Measurements from ENCODE around the gene CCL19. TPM values are rescaled to one million over a fixed set of nuclear protein-coding genes. Genes with fewer than 3 reads are reported as not detected.
A peak's percentile ranks its signal among the peaks of the same experiment; 100 is the strongest.

CCL19 gene
- total RNA-seq, 1 donor from 2014 or later = not detected

- Histone ChIP-seq H3K79me2 (ENCODE audit: low read depth) (peaks cover 10% of the 10 kb centered on the region), H3K9me3 (ENCODE audit: low read depth) (no peaks in the 10 kb centered on the region), H3K36me3 (no peaks in the 10 kb centered on the region), H2AFZ (replicated peaks) (no peak overlapping the region), H3K4me3 (no peak overlapping the region), H3K9ac (no peak overlapping the region), H3F3A (ENCODE audit: low read depth) (peaks cover 19% of the 10 kb centered on the region), H3K27me3 (no peaks in the 10 kb centered on the region), H3K27ac (no peak overlapping the region), H3K4me1 (peaks cover 29% of the 10 kb centered on the region), H3K4me2 (peak overlapping the region; percentile 81), H4K20me1 (ENCODE audit: low read depth) (peaks cover 1% of the 10 kb centered on the region)
- H3K4me3 Mint-ChIP-seq = peak overlapping the region; percentile 85
- H3K4me1 Mint-ChIP-seq = peaks cover 57% of the 10 kb centered on the region
- no peak for TF ChIP-seq EZH2 (IDR thresholded peaks at IDR 0.05)
- no peak for TF ChIP-seq CTCF (IDR thresholded peaks at IDR 0.05)
- no peak for TF ChIP-seq EZH2phosphoT487 (IDR thresholded peaks at IDR 0.05)
- no peaks in the 10 kb centered on the region for H3K9me3 Mint-ChIP-seq
- H3K27me3 Mint-ChIP-seq (ENCODE audit: insufficient read depth, low read depth) = peaks cover 9% of the 10 kb centered on the region
- peaks cover 13% of the 10 kb centered on the region for H3K36me3 Mint-ChIP-seq
- peak overlapping the region; percentile 52 for H3K27ac Mint-ChIP-seq
- no peak for DNase-seq (ENCODE audit: low spot score)
Observed at GRCh38 chr9:34652602-34653000, 38.5 kb downstream of the CCL19 start.

- H3K4me1 ChIP-seq = peaks cover 34% of the 10 kb centered on the region
- peaks cover 9% of the 10 kb centered on the region for H3K27me3 Mint-ChIP-seq (ENCODE audit: insufficient read depth, low read depth)
- H2AFZ ChIP-seq (replicated peaks) = no peak within 1 kb of the TSS
Observed at GRCh38 chr9:34651876-34652601, 39.0 kb downstream of the CCL19 start, which contains the start of gene IL11RA. TSS of gene IL11RA (plus strand) at chr9:34652185. CDS start at chr9:34655218, 3,033 bp downstream.

GRCh38 chr9:34651321-34651720, 39.8 kb downstream of the CCL19 start:
- Mint-ChIP-seq H3K4me3 (peak overlapping the region; percentile 85), H3K4me1 (peaks cover 66% of the 10 kb centered on the region), H3K27ac (peak overlapping the region; percentile 96), H3K36me3 (peaks cover 13% of the 10 kb centered on the region), H3K9me3 (no peaks in the 10 kb centered on the region), H3K27me3 (ENCODE audit: insufficient read depth, low read depth) (peaks cover 9% of the 10 kb centered on the region)
- no peaks in the 10 kb centered on the region for H3K27me3 ChIP-seq
- H3K9ac ChIP-seq = peak overlapping the region; percentile 30
- H3K4me2 ChIP-seq = peak overlapping the region; percentile 81
- H4K20me1 ChIP-seq (ENCODE audit: low read depth) = peaks cover 8% of the 10 kb centered on the region
- DNase-seq (ENCODE audit: low spot score) = no peak
- peak overlapping the region; percentile 50 for H3K4me3 ChIP-seq
- H3K36me3 ChIP-seq = no peaks in the 10 kb centered on the region
- TF ChIP-seq EZH2 (IDR thresholded peaks at IDR 0.05) (no peak), EZH2phosphoT487 (IDR thresholded peaks at IDR 0.05) (no peak), CTCF (IDR thresholded peaks at IDR 0.05) (no peak)
- H3K79me2 ChIP-seq (ENCODE audit: low read depth) = peaks cover 16% of the 10 kb centered on the region
- no peak overlapping the region for H3K27ac ChIP-seq
- peaks cover 32% of the 10 kb centered on the region for H3F3A ChIP-seq (ENCODE audit: low read depth)
- H3K4me1 ChIP-seq = peaks cover 35% of the 10 kb centered on the region
- no peaks in the 10 kb centered on the region for H3K9me3 ChIP-seq (ENCODE audit: low read depth)
- H2AFZ ChIP-seq (replicated peaks) = no peak overlapping the region

More at GRCh38 chr9:34651876-34652601, 39.0 kb downstream of the CCL19 start, which contains the start of gene IL11RA:
- Mint-ChIP-seq H3K4me1 (peaks cover 63% of the 10 kb centered on the region), H3K36me3 (peaks cover 13% of the 10 kb centered on the region), H3K9me3 (no peaks in the 10 kb centered on the region), H3K4me3 (peak within 1 kb of the TSS; percentile 85), H3K27ac (peak within 1 kb of the TSS; percentile 96)
- no peaks in the 10 kb centered on the region for H3K36me3 ChIP-seq
- H3K27me3 ChIP-seq = no peaks in the 10 kb centered on the region
- H3K27ac ChIP-seq = no peak within 1 kb of the TSS
- H3K4me2 ChIP-seq = peak within 1 kb of the TSS; percentile 81
- H3F3A ChIP-seq (ENCODE audit: low read depth) = peaks cover 25% of the 10 kb centered on the region
- peak within 1 kb of the TSS; percentile 50 for H3K4me3 ChIP-seq
- peak within 1 kb of the TSS; percentile 30 for H3K9ac ChIP-seq
- no peaks in the 10 kb centered on the region for H3K9me3 ChIP-seq (ENCODE audit: low read depth)
- peaks cover 7% of the 10 kb centered on the region for H4K20me1 ChIP-seq (ENCODE audit: low read depth)
- peaks cover 16% of the 10 kb centered on the region for H3K79me2 ChIP-seq (ENCODE audit: low read depth)
- peak; percentile 95 for DNase-seq (ENCODE audit: low spot score)
- TF ChIP-seq EZH2phosphoT487 (IDR thresholded peaks at IDR 0.05) (no peak), CTCF (IDR thresholded peaks at IDR 0.05) (peak; percentile 25)
